K562 (cell line): ENCODE data around the gene NOP14. TPM values are rescaled to one million over a fixed set of nuclear protein-coding genes. Genes with fewer than 3 reads are reported as not detected.

Experiments used
- C11orf30 ChIP-seq: fragments of 450-650 bp; IDR thresholded peaks from 2 replicates; pipeline ENCODE4 v1.6.1; 2016; ENCODE audit warnings: low read depth, mild to moderate bottlenecking
- DEAF1 ChIP-seq: fragments of 450-650 bp; formaldehyde crosslinking; IDR thresholded peaks from 2 replicates; pipeline ENCODE4 v1.4.0; 2020; ENCODE audit warnings: mild to moderate bottlenecking, moderate library complexity
- DPF2 ChIP-seq: fragments of 450-650 bp; IDR thresholded peaks from 2 replicates; pipeline ENCODE4 v1.6.1; 2016
- FUS ChIP-seq: fragments of 200-400 bp; formaldehyde crosslinking; optimal IDR thresholded peaks from 2 replicates; pipeline ENCODE3; 2017; ENCODE audit warnings: low read depth, low read length
- KDM2B ChIP-seq: fragments of 250-450 bp; sonication (Bioruptor Pico); IDR thresholded peaks from 2 replicates; pipeline ENCODE4 v1.8.0; 2021; ENCODE audit warnings: mild to moderate bottlenecking, moderate library complexity
- KLF1 ChIP-seq: fragments of 450-650 bp; IDR thresholded peaks from 2 replicates; pipeline ENCODE4 v1.6.1; 2016; ENCODE audit warnings: missing genetic modification characterization, missing compliant biosample characterization
- MCM2 ChIP-seq: fragments of 450-650 bp; IDR thresholded peaks from 2 replicates; pipeline ENCODE4 v1.6.1; 2017; ENCODE audit warnings: low read depth, mild to moderate bottlenecking
- RHOXF2B ChIP-seq: fragments of 250-450 bp; sonication (Bioruptor Pico); conservative IDR thresholded peaks from 2 replicates; pipeline ENCODE4 v1.5.1; 2021
- SAP30 ChIP-seq: fragments of 200-600 bp; sonication (generic); IDR thresholded peaks from 2 replicates; pipeline ENCODE4 v1.6.1; 2012; ENCODE audit warnings: borderline replicate concordance, low read depth, mild to moderate bottlenecking, moderate library complexity, low read length, control low read depth, inconsistent platforms; ENCODE audit not compliant: insufficient read depth, poor library complexity, severe bottlenecking
- SLC30A9 ChIP-seq: fragments of 250-450 bp; sonication (Bioruptor Pico); IDR thresholded peaks from 2 replicates; pipeline ENCODE4 v1.8.0; 2022; ENCODE audit warnings: mild to moderate bottlenecking, moderate library complexity
- THAP7 ChIP-seq: fragments of 250-450 bp; sonication (Bioruptor Pico); IDR thresholded peaks from 2 replicates; pipeline ENCODE4 v1.5.0; 2021
- YBX1 ChIP-seq: fragments of 450-650 bp; IDR thresholded peaks from 2 replicates; pipeline ENCODE4 v1.7.1; 2016; ENCODE audit warnings: mild to moderate bottlenecking
- ZMIZ1 ChIP-seq, 2 experiments: fragments of 150-350 bp in 1 of 2; IDR thresholded peaks; 2 replicates each; pipeline ENCODE4 v1.6.1; 2012 to 2016; ENCODE audit warnings: low read depth in 2 of 2, low read length in 2 of 2, mild to moderate bottlenecking in 1 of 2, moderate library complexity in 1 of 2
- ZNF124 ChIP-seq: sonication (generic); formaldehyde crosslinking; IDR thresholded peaks from 2 replicates; pipeline ENCODE4 v1.8.1; 2022; ENCODE audit warnings: missing genetic modification reagents
- polyA plus RNA-seq, 8 experiments: library from polyadenylated mRNA; depleted of rRNA in 4 of 8; stranded (reverse) in 5 of 8; unstranded in 3 of 8; fragments of >200 nt; fragmentation: Nextera tagmentation in 2 of 8; fragmentation: Illumina TruSeq in 1 of 8; extraction: Ambion mirVana in 2 of 8; extraction: Trizol in 1 of 8; gene quantifications; 2 replicates each; pipeline versions ENCODE4 v1.2.1 to v1.2.3, GENCODE V29; 2011 to 2014; ENCODE audit warnings: inconsistent platforms in 1 of 8, missing spikeins in 1 of 8
- total RNA-seq, 7 experiments: library from RNA; depleted of rRNA in 6 of 7; stranded (reverse); fragments of >200 nt in 6 of 7; fragmentation: Illumina TruSeq in 2 of 7; extraction: Trizol in 2 of 7; gene quantifications; 2 replicates each; pipeline versions ENCODE4 v1.2.1 to v1.2.3, GENCODE V29; 2011 to 2021; ENCODE audit warnings: low replicate concordance in 1 of 7
- TF ChIP-seq, protein P1 (sequence below): fragments of 450-650 bp; formaldehyde crosslinking; IDR thresholded peaks from 2 replicates; pipeline ENCODE4 v1.4.0; 2022; ENCODE audit warnings: missing genetic modification characterization

The NOP14 gene
- total and polyA plus RNA-seq, 9 of the 15 experiments (the other 6 are each of a cell fraction or from before 2014, with no cell fraction given) = 12.7 to 76.0 (median 50.9) TPM

DNA sequence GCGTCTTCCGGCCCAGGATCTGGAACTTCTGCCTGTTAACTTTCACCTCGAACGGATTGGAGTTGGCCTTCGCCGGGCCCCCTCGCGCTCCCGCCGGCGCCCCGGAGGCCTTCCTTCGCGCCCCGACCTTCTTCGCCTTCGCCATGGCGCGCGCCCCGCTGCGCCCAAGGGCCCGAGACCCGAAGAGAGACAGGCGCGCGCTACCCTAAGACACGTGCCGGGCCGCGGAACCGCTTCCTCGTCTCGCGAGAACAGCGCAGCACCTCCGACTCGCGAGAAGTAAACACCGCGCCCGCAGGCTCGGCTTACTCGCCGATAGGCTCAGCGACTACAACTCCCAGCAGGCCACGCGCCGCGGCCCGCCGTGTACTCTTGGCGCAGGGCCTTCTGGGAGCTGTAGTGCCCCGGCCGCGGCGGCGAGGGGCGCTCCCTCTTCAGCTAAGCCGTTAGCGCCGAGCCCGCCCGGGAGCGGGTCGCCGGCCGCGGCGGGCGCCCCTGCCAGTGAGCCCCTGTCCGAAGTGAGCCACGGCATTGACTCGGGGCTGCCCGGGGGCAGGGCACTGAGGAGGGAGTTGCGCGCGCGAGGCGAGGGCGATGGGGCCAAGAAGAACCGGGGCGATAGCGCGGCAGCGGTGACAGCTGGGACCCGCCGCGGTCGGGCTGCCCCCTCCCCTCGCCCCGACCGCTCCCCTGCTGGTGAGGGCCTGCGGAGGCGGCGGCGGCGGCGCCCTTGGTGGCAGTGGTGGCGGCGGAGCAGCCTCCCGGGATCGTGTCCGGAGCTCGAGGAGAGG is at the start of gene NOP14, which contains the start of gene GRK4 (continued):
- no peak for TF ChIP-seq RHOXF2B (CRISPR knock-in tag)
- no peak for TF ChIP-seq DEAF1 (CRISPR knock-in tag)
- no peak for TF ChIP-seq KDM2B
- TF ChIP-seq KLF1 (tag) = no peak
- no peak for TF ChIP-seq SLC30A9 (CRISPR knock-in tag)
- no peak for TF ChIP-seq YBX1
- no peak; a peak in 1 of 4 replicates for TF ChIP-seq ZMIZ1 (IDR thresholded peaks at IDR 0.05; ENCODE audit: low read depth in 2 of 2, low read length in 2 of 2)
- TF ChIP-seq, protein P1, sequence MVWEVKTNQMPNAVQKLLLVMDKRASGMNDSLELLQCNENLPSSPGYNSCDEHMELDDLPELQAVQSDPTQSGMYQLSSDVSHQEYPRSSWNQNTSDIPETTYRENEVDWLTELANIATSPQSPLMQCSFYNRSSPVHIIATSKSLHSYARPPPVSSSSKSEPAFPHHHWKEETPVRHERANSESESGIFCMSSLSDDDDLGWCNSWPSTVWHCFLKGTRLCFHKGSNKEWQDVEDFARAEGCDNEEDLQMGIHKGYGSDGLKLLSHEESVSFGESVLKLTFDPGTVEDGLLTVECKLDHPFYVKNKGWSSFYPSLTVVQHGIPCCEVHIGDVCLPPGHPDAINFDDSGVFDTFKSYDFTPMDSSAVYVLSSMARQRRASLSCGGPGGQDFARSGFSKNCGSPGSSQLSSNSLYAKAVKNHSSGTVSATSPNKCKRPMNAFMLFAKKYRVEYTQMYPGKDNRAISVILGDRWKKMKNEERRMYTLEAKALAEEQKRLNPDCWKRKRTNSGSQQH (CRISPR knock-in tag) = no peak
- TF ChIP-seq FUS = peak; percentile 40
- no peak for TF ChIP-seq C11orf30
- no peak for TF ChIP-seq ZNF124 (CRISPR knock-in tag)
- TF ChIP-seq DPF2 = no peak
- no peak for TF ChIP-seq MCM2
- TF ChIP-seq THAP7 (CRISPR knock-in tag) = no peak
- TF ChIP-seq SAP30 = peak; percentile 9
